ENCODE data around the gene TLDC2. TPM values are rescaled to one million over a fixed set of nuclear protein-coding genes. Genes with fewer than 3 reads are reported as not detected.
A peak's percentile ranks its signal among the peaks of the same experiment; 100 is the strongest.
"Not testable (repeated sequence)": the region's sequence is repeated elsewhere in the genome, so short reads cannot be mapped to it uniquely, and the experiment has no call there.

TLDC2 gene
- total RNA-seq, 2 experiments from 2014 or later, result not detected

DNA sequence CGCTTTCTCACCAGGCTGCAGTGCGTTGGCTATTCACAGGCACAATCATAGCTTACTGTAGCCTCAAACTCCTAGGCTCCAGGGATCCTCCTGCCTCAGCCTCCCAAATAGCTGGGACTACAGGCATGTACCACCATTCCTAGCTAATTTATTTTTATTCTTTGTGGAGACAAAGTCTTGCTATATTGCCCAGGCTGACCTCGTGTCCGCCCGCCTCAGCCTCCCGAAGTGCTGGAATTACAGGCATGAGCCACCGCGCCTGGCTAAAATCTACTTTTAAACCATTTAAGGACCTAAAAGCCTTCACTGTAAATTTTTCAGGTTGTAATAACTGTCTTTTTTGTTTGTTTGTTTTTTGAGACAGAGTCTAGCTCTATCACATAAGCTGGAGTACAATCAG lies 60.4 kb downstream of the TLDC2 start:
- Mint-ChIP-seq H3K36me3 (peaks cover 48% of the 10 kb centered on the region), H3K4me3 (no peak overlapping the region), H3K9me3 (no peaks in the 10 kb centered on the region), H3K27me3 (no peaks in the 10 kb centered on the region), H3K4me1 (peaks cover 50% of the 10 kb centered on the region), H3K27ac (no peak overlapping the region)
- DNase-seq, result no peak
- POLR2A ChIA-PET, result no interaction called here
- ATAC-seq (ENCODE audit: low read depth), result no peak

GRCh38 chr20:36936761-36937401 lies 60.9 kb downstream of the TLDC2 start:
- POLR2A ChIA-PET; ATAC-seq (ENCODE audit: low read depth); H3K9me3 Mint-ChIP-seq; H3K27ac Mint-ChIP-seq; H3K4me3 Mint-ChIP-seq; H3K27me3 Mint-ChIP-seq: not testable (repeated sequence)
- DNase-seq, result peak; percentile 9
- Mint-ChIP-seq H3K4me1 (peaks cover 52% of the 10 kb centered on the region), H3K36me3 (peaks cover 51% of the 10 kb centered on the region)

GRCh38 chr20:36937402-36937770 lies 61.4 kb downstream of the TLDC2 start:
- no peaks in the 10 kb centered on the region for H3K9me3 Mint-ChIP-seq
- H3K27ac Mint-ChIP-seq, result no peak overlapping the region
- H3K4me3 Mint-ChIP-seq, result no peak overlapping the region
- DNase-seq, result no peak
- POLR2A ChIA-PET, result no interaction called here
- no peaks in the 10 kb centered on the region for H3K27me3 Mint-ChIP-seq
- H3K36me3 Mint-ChIP-seq, result peaks cover 48% of the 10 kb centered on the region
- no peak for ATAC-seq (ENCODE audit: low read depth)
- peaks cover 52% of the 10 kb centered on the region for H3K4me1 Mint-ChIP-seq

DNA sequence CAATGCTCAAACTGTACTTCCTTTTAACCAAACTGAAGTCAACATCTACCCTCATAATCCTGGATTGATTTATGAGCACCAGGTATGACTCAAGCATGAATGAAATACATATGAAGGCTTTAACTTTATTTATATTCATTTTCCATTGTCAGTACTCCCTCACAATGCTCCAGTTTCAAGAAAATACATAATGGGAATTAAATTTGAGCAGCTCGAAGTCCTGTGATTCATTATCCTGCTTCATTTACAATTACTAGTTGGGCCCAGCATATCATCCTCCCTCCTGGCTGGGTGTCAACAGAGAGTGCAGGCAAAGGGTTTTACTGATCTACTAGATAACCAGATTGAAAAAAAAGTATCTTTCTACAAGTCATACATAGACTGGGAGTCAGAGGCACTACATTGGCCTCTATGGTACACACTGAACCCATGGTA lies 65.5 kb downstream of the TLDC2 start:
- H3K9me3 Mint-ChIP-seq, result no peaks in the 10 kb centered on the region
- peaks cover 64% of the 10 kb centered on the region for H3K4me1 Mint-ChIP-seq
- POLR2A ChIA-PET, result no interaction called here
- H3K4me3 Mint-ChIP-seq, result peak overlapping the region; percentile 26
- H3K27ac Mint-ChIP-seq, result peak overlapping the region; percentile 49
- ATAC-seq (ENCODE audit: low read depth), result peak; percentile 37
- no peaks in the 10 kb centered on the region for H3K27me3 Mint-ChIP-seq
- H3K36me3 Mint-ChIP-seq, result peaks cover 66% of the 10 kb centered on the region
- DNase-seq, result no peak

Other genes starting within 250 kb of the TLDC2 start
- 100 to 1,000 TPM; 103 TPM for gene SLA2, start 229.9 kb upstream of the TLDC2 start, total RNA-seq
- gene NDRG3, start 130.0 kb upstream of the TLDC2 start, total RNA-seq, result 10 to 100 TPM; 34.3 to 35.5 TPM
- gene DSN1, start 102.4 kb upstream of the TLDC2 start, total RNA-seq, result 10 to 100 TPM; 32.2 to 32.4 TPM
- gene SAMHD1, start 75.6 kb downstream of the TLDC2 start, total RNA-seq, result 100 to 1,000 TPM; 222 to 229 TPM
- 10 to 100 TPM; 46.8 to 49.4 TPM for gene RBL1, start 219.9 kb downstream of the TLDC2 start, total RNA-seq

Data from activated naive CD8-positive, alpha-beta T cell treated with anti-CD3 and anti-CD28 coated beads, Interleukin-2, amount 10 ng/mL, durations not matched to agents 7 days and 5 days (primary cell).